ENCODE measurements around the gene ZNF230.

The ZNF230 gene

GRCh38 chr19:43983544-43983911 is 19.2 kb upstream of the ZNF230 start:
- peak overlapping the region; percentile 75 for H3K4me3 ChIP-seq (ENCODE audit: low read depth, low read length)
- no peak for TF ChIP-seq CTCF (IDR thresholded peaks at IDR 0.05; ENCODE audit: low read depth, low read length, missing control alignments)
- DNase-seq (ENCODE audit: low read depth) = no peak

GRCh38 chr19:43983912-43984686 is 18.7 kb upstream of the ZNF230 start, which contains the start of gene ZNF155:
Gene ZNF155 (plus strand): TSS chr19:43984188. CDS start chr19:43988544, 4,356 bp downstream.
- no peak for TF ChIP-seq CTCF (IDR thresholded peaks at IDR 0.05; ENCODE audit: low read depth, low read length, missing control alignments)
- peak; percentile 86 for DNase-seq (ENCODE audit: low read depth)
- peak within 1 kb of the TSS; percentile 75 for H3K4me3 ChIP-seq (ENCODE audit: low read depth, low read length)

- peak overlapping the region; percentile 75 for H3K4me3 ChIP-seq (ENCODE audit: low read depth, low read length)
- no peak for DNase-seq (ENCODE audit: low read depth)
These were observed 18.1 kb upstream of the ZNF230 start for GRCh38 chr19:43984687-43985000.

GRCh38 chr19:43997631-43998290 is 5.0 kb upstream of the ZNF230 start:
- H3K4me3 ChIP-seq (ENCODE audit: low read depth, low read length) = no peak overlapping the region

More at GRCh38 chr19:43984687-43985000, 18.1 kb upstream of the ZNF230 start:
- TF ChIP-seq CTCF (IDR thresholded peaks at IDR 0.05; ENCODE audit: low read depth, low read length, missing control alignments) = no peak

GRCh38 chr19:44002212-44002565 is 568 bp upstream of the ZNF230 start:
- no peak for TF ChIP-seq CTCF (IDR thresholded peaks at IDR 0.05; ENCODE audit: low read depth, low read length, missing control alignments)

More at GRCh38 chr19:43997631-43998290, 5.0 kb upstream of the ZNF230 start:
- DNase-seq (ENCODE audit: low read depth) = no peak
- TF ChIP-seq CTCF (IDR thresholded peaks at IDR 0.05; ENCODE audit: low read depth, low read length, missing control alignments) = no peak

GRCh38 chr19:44003461-44004009 is 778 bp downstream of the ZNF230 start:
- H3K4me3 ChIP-seq (ENCODE audit: low read depth, low read length) = peak overlapping the region; percentile 78
- TF ChIP-seq CTCF (IDR thresholded peaks at IDR 0.05; ENCODE audit: low read depth, low read length, missing control alignments) = peak; percentile 22
- no peak for DNase-seq (ENCODE audit: low read depth)

More at GRCh38 chr19:44002212-44002565, 568 bp upstream of the ZNF230 start:
- no peak for DNase-seq (ENCODE audit: low read depth)
- H3K4me3 ChIP-seq (ENCODE audit: low read depth, low read length) = peak overlapping the region; percentile 78

All from GM12864 (cell line).